ENCODE results near the gene GALR3.

Gene GALR3

DNA sequence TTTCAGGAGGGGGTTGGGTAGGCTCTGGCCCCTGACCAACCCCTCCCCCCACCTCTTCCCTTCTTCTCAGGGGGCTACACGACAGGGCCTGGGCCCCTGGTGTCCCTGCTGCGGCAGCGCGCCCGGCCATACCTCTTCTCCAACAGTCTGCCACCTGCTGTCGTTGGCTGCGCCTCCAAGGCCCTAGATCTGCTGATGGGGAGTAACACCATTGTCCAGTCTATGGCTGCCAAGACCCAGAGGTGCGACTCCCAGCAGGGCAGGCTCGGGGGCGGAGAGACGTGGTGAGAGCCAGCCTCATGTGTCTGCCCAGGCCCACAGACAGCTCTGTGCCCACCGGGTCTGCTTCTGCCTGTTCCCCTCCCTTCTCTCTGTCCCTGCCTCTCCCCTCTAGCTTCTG, 7.6 kb upstream of the GALR3 start:
- no peak for TF ChIP-seq TAF1 (IDR thresholded peaks at IDR 0.05; ENCODE audit: borderline replicate concordance, low read depth, low read length)
- no peak for TF ChIP-seq POLR2A (IDR thresholded peaks at IDR 0.05; ENCODE audit: low read depth, low read length)
- TF ChIP-seq POLR2AphosphoS5 (IDR thresholded peaks at IDR 0.05; ENCODE audit: low read depth, low read length), result no peak
- DNase-seq (ENCODE audit: insufficient read length), result no peak
- FAIRE-seq, result no peak

DNA sequence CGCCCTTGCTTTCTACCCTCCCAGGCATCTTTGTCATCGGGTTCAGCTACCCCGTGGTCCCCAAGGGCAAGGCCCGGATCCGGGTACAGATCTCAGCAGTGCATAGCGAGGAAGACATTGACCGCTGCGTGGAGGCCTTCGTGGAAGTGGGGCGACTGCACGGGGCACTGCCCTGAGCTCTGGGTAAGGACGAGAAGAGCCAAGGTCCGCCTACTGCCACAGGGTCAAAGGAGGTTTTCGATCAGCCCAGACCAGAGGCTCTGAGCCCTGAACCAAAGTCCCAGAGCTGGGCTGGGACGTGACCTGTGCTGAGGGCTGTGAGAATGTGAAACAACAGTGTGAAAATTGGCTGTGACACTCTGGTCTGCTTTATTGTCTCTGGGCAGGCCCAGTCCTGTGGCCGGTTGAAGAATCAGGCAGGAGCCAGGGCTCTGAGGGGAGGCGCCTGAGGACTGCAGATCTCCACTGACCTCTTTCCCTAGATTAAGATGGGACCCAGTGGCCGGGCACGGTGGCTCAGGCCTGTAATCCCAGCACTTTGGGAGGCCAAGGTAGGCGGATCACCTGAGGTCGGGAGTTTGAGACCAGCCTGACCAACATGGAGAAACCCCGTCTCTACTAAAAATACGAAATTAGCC, 6.5 kb upstream of the GALR3 start:
- FAIRE-seq (no peak), DNase-seq (ENCODE audit: insufficient read length) (no peak)
- no peak for TF ChIP-seq POLR2A (IDR thresholded peaks at IDR 0.05; ENCODE audit: low read depth, low read length)
- no peak for TF ChIP-seq POLR2AphosphoS5 (IDR thresholded peaks at IDR 0.05; ENCODE audit: low read depth, low read length)
- TF ChIP-seq TAF1 (IDR thresholded peaks at IDR 0.05; ENCODE audit: borderline replicate concordance, low read depth, low read length), result no peak

- FAIRE-seq (peak; percentile 83), DNase-seq (ENCODE audit: insufficient read length) (peak; percentile 91)
- TF ChIP-seq POLR2AphosphoS5 (IDR thresholded peaks at IDR 0.05; ENCODE audit: low read depth, low read length) (no peak), POLR2A (IDR thresholded peaks at IDR 0.05; ENCODE audit: low read depth, low read length) (no peak), TAF1 (IDR thresholded peaks at IDR 0.05; ENCODE audit: borderline replicate concordance, low read depth, low read length) (no peak)
Measured at GRCh38 chr22:37817705-37818408, 5.3 kb upstream of the GALR3 start.

DNA sequence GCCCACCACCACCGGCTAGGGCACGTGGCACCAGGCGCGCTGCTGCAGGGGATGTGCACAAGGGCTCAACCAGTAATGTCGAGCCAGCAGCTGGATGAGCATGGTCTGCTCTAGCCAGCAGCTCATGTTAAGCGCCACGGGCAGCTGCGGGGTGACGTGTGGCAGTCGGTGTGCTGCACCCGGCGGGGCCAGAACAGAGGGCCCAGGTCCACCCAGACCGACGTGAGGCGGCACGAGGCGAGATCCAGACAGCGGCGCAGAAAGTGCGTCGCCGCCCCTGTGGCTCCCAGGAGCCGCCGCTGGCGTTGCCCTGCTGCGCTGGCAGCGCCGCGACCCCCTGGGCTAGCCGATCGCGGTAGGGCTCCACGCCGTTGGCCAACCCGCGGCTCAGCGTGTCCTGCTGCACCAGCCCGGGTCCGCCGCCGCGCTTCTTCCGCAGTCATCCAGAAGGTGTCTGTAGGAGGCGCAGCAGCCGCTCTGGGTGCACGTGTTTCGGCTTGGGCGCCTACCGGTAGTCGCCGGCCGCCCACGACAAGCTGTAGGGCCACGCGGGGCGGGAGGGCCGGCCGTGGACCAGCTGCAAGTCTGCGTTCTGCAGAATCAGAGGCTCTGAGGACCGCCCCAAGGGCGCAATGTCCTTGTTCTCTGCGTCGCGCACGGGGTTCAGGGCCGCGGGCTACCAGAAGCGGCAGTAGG, 4.6 kb upstream of the GALR3 start:
- peak; percentile 27 for FAIRE-seq
- DNase-seq (ENCODE audit: insufficient read length), result peak; percentile 80
- TF ChIP-seq TAF1 (IDR thresholded peaks at IDR 0.05; ENCODE audit: borderline replicate concordance, low read depth, low read length), result no peak
- TF ChIP-seq POLR2AphosphoS5 (IDR thresholded peaks at IDR 0.05; ENCODE audit: low read depth, low read length), result no peak
- no peak for TF ChIP-seq POLR2A (IDR thresholded peaks at IDR 0.05; ENCODE audit: low read depth, low read length)

DNA sequence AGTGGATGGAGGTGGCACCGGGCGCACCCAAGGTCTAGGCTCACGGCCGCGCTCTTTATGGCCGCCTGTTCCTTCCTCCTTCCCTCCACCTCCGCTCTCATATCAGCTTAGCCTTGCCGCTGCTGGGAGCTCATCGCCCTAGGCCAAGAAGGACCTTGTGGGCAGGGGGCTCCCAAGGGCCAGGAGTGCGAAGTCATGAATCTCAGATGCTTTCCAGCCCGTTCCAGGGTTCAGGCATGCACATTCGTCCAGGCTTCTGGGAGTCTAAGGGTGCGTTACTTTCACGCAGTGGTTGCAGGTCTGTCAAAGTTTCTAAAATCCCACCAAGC, 4.1 kb upstream of the GALR3 start:
- TF ChIP-seq POLR2AphosphoS5 (IDR thresholded peaks at IDR 0.05; ENCODE audit: low read depth, low read length) (no peak), POLR2A (IDR thresholded peaks at IDR 0.05; ENCODE audit: low read depth, low read length) (no peak), TAF1 (IDR thresholded peaks at IDR 0.05; ENCODE audit: borderline replicate concordance, low read depth, low read length) (no peak)
- no peak for FAIRE-seq
- DNase-seq (ENCODE audit: insufficient read length), result no peak

- DNase-seq (ENCODE audit: insufficient read length) (no peak), FAIRE-seq (no peak)
- no peak for TF ChIP-seq POLR2A (IDR thresholded peaks at IDR 0.05; ENCODE audit: low read depth, low read length)
- TF ChIP-seq POLR2AphosphoS5 (IDR thresholded peaks at IDR 0.05; ENCODE audit: low read depth, low read length), result no peak
- TF ChIP-seq TAF1 (IDR thresholded peaks at IDR 0.05; ENCODE audit: borderline replicate concordance, low read depth, low read length), result no peak
Measured at GRCh38 chr22:37820350-37820749, 2.8 kb upstream of the GALR3 start.

DNA sequence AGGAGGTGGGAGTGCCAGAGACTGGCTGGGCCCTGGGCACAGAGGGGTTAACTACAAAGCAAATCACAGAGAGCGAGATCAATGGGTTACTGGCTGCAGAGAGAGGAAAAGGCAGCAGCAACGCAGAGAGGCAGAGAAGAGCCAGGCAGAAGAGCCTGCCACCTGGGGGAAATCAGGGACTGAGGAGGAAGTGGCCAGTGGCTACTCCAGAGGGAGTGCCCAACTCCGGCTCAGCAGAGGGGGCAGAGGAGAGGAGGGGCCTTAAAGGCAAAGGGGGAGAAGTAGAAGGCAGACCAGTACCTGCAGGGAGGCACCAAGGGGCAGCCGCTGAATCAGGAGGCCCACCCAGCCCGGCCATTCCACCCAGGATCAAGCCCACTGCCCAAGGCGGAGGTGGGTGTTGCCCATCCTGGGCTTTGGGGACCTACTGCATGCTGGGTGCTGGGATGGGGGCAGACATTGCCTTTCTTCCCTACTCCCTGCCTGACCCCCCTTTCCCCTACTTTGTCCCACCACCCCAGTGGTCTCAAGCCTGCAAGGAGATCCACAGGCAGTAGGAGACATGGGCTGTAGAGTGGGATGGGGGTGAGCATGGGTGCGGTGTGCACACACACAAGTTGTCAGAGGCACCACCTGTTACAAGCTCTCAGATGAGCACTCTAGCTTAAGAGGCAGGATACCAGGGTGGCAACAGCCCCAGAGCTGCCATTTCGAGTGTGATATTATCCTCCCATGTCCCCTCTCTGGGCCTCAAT, 926 bp upstream of the GALR3 start:
- FAIRE-seq (no peak), DNase-seq (ENCODE audit: insufficient read length) (no peak)
- TF ChIP-seq TAF1 (IDR thresholded peaks at IDR 0.05; ENCODE audit: borderline replicate concordance, low read depth, low read length), result no peak
- TF ChIP-seq POLR2A (IDR thresholded peaks at IDR 0.05; ENCODE audit: low read depth, low read length), result no peak

- no peak for TF ChIP-seq TAF1 (IDR thresholded peaks at IDR 0.05; ENCODE audit: borderline replicate concordance, low read depth, low read length)
- TF ChIP-seq POLR2A (IDR thresholded peaks at IDR 0.05; ENCODE audit: low read depth, low read length), result no peak
- TF ChIP-seq POLR2AphosphoS5 (IDR thresholded peaks at IDR 0.05; ENCODE audit: low read depth, low read length), result no peak
- DNase-seq (ENCODE audit: insufficient read length) (no peak), FAIRE-seq (no peak)
Measured at GRCh38 chr22:37824674-37825641, 1.8 kb downstream of the GALR3 start.

DNA sequence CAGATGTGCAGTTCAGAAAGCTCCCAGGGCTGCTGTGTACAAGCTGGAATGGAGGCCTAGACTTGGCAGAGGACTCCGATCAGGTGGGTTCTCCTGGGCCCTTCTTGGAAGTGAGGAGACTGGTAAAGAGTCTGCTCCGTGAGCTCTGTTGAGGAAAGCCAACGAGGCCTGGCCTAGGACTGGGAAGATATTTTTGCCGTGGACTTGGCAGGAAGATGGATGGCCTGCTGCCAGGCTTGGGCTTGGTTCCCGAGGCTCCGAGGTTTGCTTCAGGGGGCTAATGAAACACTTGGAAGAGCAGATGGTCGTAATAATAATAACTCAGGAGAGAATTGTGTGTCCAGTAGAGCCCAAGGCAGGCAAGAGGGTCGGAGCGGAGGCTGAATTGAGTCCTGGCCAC, 3.9 kb downstream of the GALR3 start:
- no peak for FAIRE-seq
- DNase-seq (ENCODE audit: insufficient read length), result no peak

GRCh38 chr22:37830093-37830842, 7.1 kb downstream of the GALR3 start:
- no peak for TF ChIP-seq TAF1 (IDR thresholded peaks at IDR 0.05; ENCODE audit: borderline replicate concordance, low read depth, low read length)
- no peak for TF ChIP-seq POLR2AphosphoS5 (IDR thresholded peaks at IDR 0.05; ENCODE audit: low read depth, low read length)
- no peak for TF ChIP-seq POLR2A (IDR thresholded peaks at IDR 0.05; ENCODE audit: low read depth, low read length)
- no peak for DNase-seq (ENCODE audit: insufficient read length)
- FAIRE-seq, result no peak

More for the DNA sequence above, 3.9 kb downstream of the GALR3 start:
- TF ChIP-seq POLR2A (IDR thresholded peaks at IDR 0.05; ENCODE audit: low read depth, low read length), result no peak
